Liver (tissue), 9 donors: ENCODE data around the gene LRRC8B. TPM values are rescaled to one million over a fixed set of nuclear protein-coding genes. Genes with fewer than 3 reads are reported as not detected.
A peak's percentile ranks its signal among the peaks of the same experiment; 100 is the strongest.

Experiments
- DNase-seq: peaks from one replicate; pipeline ENCODE4 v3.0.0-alpha.2; 2017; ENCODE audit warnings: low spot score
- H3K27ac ChIP-seq, 2 donors: one replicate each; pipeline ENCODE4 v1.7.0; 2013; ENCODE audit warnings: inconsistent platforms in 2 of 2, low read length in 2 of 2, control low read depth in 1 of 2, low read depth in 1 of 2, mild to moderate bottlenecking in 1 of 2
- H3K27me3 ChIP-seq, 4 donors: one replicate each; pipeline versions ENCODE4 v1.6.1 to v1.7.0; 2013; ENCODE audit warnings: low read length in 3 of 4, inconsistent platforms in 1 of 4, mild to moderate bottlenecking in 1 of 4, moderate library complexity in 1 of 4; ENCODE audit not compliant: control insufficient read depth in 4 of 4, insufficient read depth in 4 of 4
- H3K36me3 ChIP-seq, 4 donors: one replicate each; pipeline versions ENCODE4 v1.6.1 to v1.7.0; 2013; ENCODE audit warnings: low read length in 3 of 4, mild to moderate bottlenecking in 3 of 4, low read depth in 1 of 4, moderate library complexity in 1 of 4; ENCODE audit not compliant: control insufficient read depth in 4 of 4, insufficient read depth in 3 of 4
- H3K4me1 ChIP-seq, 4 donors: one replicate each; pipeline versions ENCODE4 v1.6.1 to v1.7.0; 2013; ENCODE audit warnings: low read length in 3 of 4, mild to moderate bottlenecking in 3 of 4, moderate library complexity in 1 of 4; ENCODE audit not compliant: control insufficient read depth in 4 of 4, insufficient read depth in 4 of 4
- H3K4me3 ChIP-seq, 3 donors: one replicate each; pipeline versions ENCODE4 v1.6.1 to v1.7.0; 2013; ENCODE audit warnings: low read length in 3 of 3, control low read depth in 1 of 3, low read depth in 1 of 3, mild to moderate bottlenecking in 1 of 3
- H3K9ac ChIP-seq, 2 donors: one replicate each; pipeline ENCODE4 v1.7.0; 2013; ENCODE audit warnings: low read length in 2 of 2, mild to moderate bottlenecking in 2 of 2, moderate library complexity in 2 of 2, control low read depth in 1 of 2, low read depth in 1 of 2
- H3K9me3 ChIP-seq, 4 donors: one replicate each; pipeline versions ENCODE4 v1.6.1 to v1.7.0; 2013; ENCODE audit warnings: low read length in 3 of 4; ENCODE audit not compliant: control insufficient read depth in 4 of 4
- EGR1 ChIP-seq, 2 donors: IDR thresholded peaks; 2 replicates each; pipeline ENCODE4 v1.6.1; 2016 to 2018; ENCODE audit warnings: antibody characterized with exemption in 2 of 2, low read depth in 2 of 2
- FOXA1 ChIP-seq: IDR thresholded peaks from 2 replicates; pipeline ENCODE4 v1.6.1; 2016; ENCODE audit warnings: antibody characterized with exemption
- FOXA2 ChIP-seq: IDR thresholded peaks from 2 replicates; pipeline ENCODE4 v1.6.1; 2016; ENCODE audit warnings: antibody characterized with exemption
- GABPA ChIP-seq, 2 donors: IDR thresholded peaks in 1 of 2; conservative IDR thresholded peaks in 1 of 2; 2 replicates each; pipeline ENCODE4 v1.6.1; 2016; ENCODE audit warnings: antibody characterized with exemption in 2 of 2, mild to moderate bottlenecking in 1 of 2, moderate library complexity in 1 of 2
- HNF4G ChIP-seq: IDR thresholded peaks from 2 replicates; pipeline ENCODE4 v1.6.1; 2016; ENCODE audit warnings: antibody characterized with exemption
- JUND ChIP-seq, 2 donors: IDR thresholded peaks; 2 replicates each; pipeline ENCODE4 v1.6.1; 2016; ENCODE audit warnings: antibody characterized with exemption in 2 of 2
- NR2F2 ChIP-seq: IDR thresholded peaks from 2 replicates; pipeline ENCODE4 v1.6.1; 2016; ENCODE audit warnings: antibody characterized with exemption
- RAD21 ChIP-seq, 2 donors: IDR thresholded peaks; 2 replicates each; pipeline ENCODE4 v1.6.1; 2016; ENCODE audit warnings: antibody characterized with exemption in 2 of 2, mild to moderate bottlenecking in 2 of 2
- RXRA ChIP-seq, 2 donors: IDR thresholded peaks; 2 replicates each; pipeline ENCODE4 v1.6.1; 2017 to 2018; ENCODE audit warnings: antibody characterized with exemption in 2 of 2, mild to moderate bottlenecking in 1 of 2
- TAF1 ChIP-seq: conservative IDR thresholded peaks from 2 replicates; pipeline ENCODE4 v1.6.1; 2016; ENCODE audit warnings: antibody characterized with exemption, mild to moderate bottlenecking
- YY1 ChIP-seq: IDR thresholded peaks from 2 replicates; pipeline ENCODE4 v1.6.1; 2016; ENCODE audit warnings: antibody characterized with exemption, mild to moderate bottlenecking
- WGBS: extraction: QIAGEN DNeasy Blood & Tissue Kit; methylation state at CpG from one replicate; pipeline ENCODE4 v1.1.7; 2013; 5-methylcytosine and 5-hydroxymethylcytosine counted together
- polyA plus RNA-seq, 2 donors: library from polyadenylated mRNA; stranded (reverse) in 1 of 2; unstranded in 1 of 2; fragments of 200-250 nt in 1 of 2; fragments of >200 nt in 1 of 2; fragmentation: Nextera tagmentation in 1 of 2; extraction: Ambion mirVana in 1 of 2; gene quantifications; one replicate each; pipeline versions ENCODE4 v1.2.1 to v1.2.3, GENCODE V29; 2013 to 2015
- total RNA-seq, 2 donors: library from RNA; depleted of rRNA; stranded (reverse); fragments of >200 nt; gene quantifications; one replicate each; pipeline ENCODE4 v1.2.3, GENCODE V29; 2014
- TF ChIP-seq, protein P1 (sequence below): IDR thresholded peaks from 2 replicates; pipeline ENCODE4 v1.6.1; 2016; ENCODE audit warnings: antibody characterized with exemption
- TF ChIP-seq, protein P2 (sequence below): fragments of 150-350 bp; IDR thresholded peaks from 2 replicates; pipeline ENCODE4 v1.5.1; 2017; ENCODE audit warnings: improper control_type of control experiment, low read depth, low read length; ENCODE audit not compliant: missing input control
- TF ChIP-seq, protein P3 (sequence below): IDR thresholded peaks from 2 replicates; pipeline ENCODE4 v1.6.1; 2016; ENCODE audit warnings: antibody characterized with exemption
- donor health status: healthy.
- donor health status: healthy.
- donor health status: healthy.
- donor health status: healthy.
- donor health status: healthy.

Gene LRRC8B
- total and polyA plus RNA-seq, 4 donors = 1.2 to 4.3 (median 2.5) TPM

GRCh38 chr1:89598450-89599331, 74.1 kb downstream of the LRRC8B start:
- 69% methylated on average over 5 of the region's 5 CpGs for WGBS
- H3K36me3 ChIP-seq = no peaks in the 10 kb centered on the region
- H3K27ac ChIP-seq = no peak overlapping the region
- no peaks in the 10 kb centered on the region for H3K4me1 ChIP-seq
- no peak for DNase-seq
- H3K4me3 ChIP-seq = no peak overlapping the region
- no peak overlapping the region for H3K9ac ChIP-seq
- TF ChIP-seq, protein P1, sequence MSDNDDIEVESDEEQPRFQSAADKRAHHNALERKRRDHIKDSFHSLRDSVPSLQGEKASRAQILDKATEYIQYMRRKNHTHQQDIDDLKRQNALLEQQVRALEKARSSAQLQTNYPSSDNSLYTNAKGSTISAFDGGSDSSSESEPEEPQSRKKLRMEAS = no peak
- TF ChIP-seq EGR1 (IDR thresholded peaks at IDR 0.05; ENCODE audit: low read depth in 2 of 2) (no peak), RAD21 (IDR thresholded peaks at IDR 0.05) (peak; percentile 90 to 91), RXRA (IDR thresholded peaks at IDR 0.05) (no peak), GABPA (IDR thresholded peaks at IDR 0.05 in 1 of 2, conservative IDR thresholded peaks at IDR 0.05 in 1 of 2) (no peak), JUND (IDR thresholded peaks at IDR 0.05) (no peak), HNF4G (no peak)
- TF ChIP-seq, protein P2, sequence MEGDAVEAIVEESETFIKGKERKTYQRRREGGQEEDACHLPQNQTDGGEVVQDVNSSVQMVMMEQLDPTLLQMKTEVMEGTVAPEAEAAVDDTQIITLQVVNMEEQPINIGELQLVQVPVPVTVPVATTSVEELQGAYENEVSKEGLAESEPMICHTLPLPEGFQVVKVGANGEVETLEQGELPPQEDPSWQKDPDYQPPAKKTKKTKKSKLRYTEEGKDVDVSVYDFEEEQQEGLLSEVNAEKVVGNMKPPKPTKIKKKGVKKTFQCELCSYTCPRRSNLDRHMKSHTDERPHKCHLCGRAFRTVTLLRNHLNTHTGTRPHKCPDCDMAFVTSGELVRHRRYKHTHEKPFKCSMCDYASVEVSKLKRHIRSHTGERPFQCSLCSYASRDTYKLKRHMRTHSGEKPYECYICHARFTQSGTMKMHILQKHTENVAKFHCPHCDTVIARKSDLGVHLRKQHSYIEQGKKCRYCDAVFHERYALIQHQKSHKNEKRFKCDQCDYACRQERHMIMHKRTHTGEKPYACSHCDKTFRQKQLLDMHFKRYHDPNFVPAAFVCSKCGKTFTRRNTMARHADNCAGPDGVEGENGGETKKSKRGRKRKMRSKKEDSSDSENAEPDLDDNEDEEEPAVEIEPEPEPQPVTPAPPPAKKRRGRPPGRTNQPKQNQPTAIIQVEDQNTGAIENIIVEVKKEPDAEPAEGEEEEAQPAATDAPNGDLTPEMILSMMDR = peak; percentile 71
- no peaks in the 10 kb centered on the region for H3K27me3 ChIP-seq
- H3K9me3 ChIP-seq = no peaks in the 10 kb centered on the region

DNA sequence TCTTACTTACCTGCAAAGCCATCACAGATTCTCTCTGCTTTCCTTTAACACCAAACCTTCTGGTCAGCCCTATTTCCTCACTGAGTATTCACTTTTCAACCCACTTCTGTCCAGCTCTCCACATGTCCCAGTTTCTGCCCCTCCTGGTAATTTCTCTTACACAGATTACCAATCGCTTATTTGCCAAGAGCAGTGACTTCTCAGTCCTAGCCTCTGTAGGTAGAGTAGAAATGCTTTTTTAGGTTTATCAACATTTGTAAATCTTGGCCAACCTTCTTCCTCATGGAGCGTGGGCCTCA, 74.7 kb downstream of the LRRC8B start:
- H3K27me3 ChIP-seq = no peaks in the 10 kb centered on the region
- H3K9ac ChIP-seq = no peak overlapping the region
- no peak overlapping the region for H3K27ac ChIP-seq
- DNase-seq = no peak
- no peak overlapping the region for H3K4me3 ChIP-seq
- WGBS = 82% methylated on average over 2 of the region's 2 CpGs
- H3K4me1 ChIP-seq = no peaks in the 10 kb centered on the region
- H3K36me3 ChIP-seq = no peaks in the 10 kb centered on the region
- no peaks in the 10 kb centered on the region for H3K9me3 ChIP-seq
- TF ChIP-seq TAF1 (no peak), GABPA (IDR thresholded peaks at IDR 0.05 in 1 of 2, conservative IDR thresholded peaks at IDR 0.05 in 1 of 2) (no peak), FOXA2 (no peak), HNF4G (no peak), RXRA (IDR thresholded peaks at IDR 0.05) (no peak), FOXA1 (no peak), NR2F2 (no peak), YY1 (no peak), EGR1 (IDR thresholded peaks at IDR 0.05; ENCODE audit: low read depth in 2 of 2) (no peak)
- TF ChIP-seq, protein P2 = no peak
- TF ChIP-seq, protein P3, sequence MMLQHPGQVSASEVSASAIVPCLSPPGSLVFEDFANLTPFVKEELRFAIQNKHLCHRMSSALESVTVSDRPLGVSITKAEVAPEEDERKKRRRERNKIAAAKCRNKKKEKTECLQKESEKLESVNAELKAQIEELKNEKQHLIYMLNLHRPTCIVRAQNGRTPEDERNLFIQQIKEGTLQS = no peak
